H1 (cell line): ENCODE results near the gene GTPBP1.

ENCODE experiments used
- CTCF ChIP-seq, 3 experiments: IDR thresholded peaks; 1 replicate in 2 of 3; 2 replicates in 1 of 3; pipeline versions ENCODE4 v1.5.1 to v1.6.1; 2011; ENCODE audit warnings: low read length in 3 of 3, mild to moderate bottlenecking in 3 of 3, inconsistent platforms in 2 of 3, low read depth in 1 of 3, moderate library complexity in 1 of 3; ENCODE audit not compliant: insufficient read depth in 1 of 3; ENCODE audit errors: control extremely low read depth in 1 of 3
- GTF2F1 ChIP-seq: IDR thresholded peaks from 2 replicates; pipeline ENCODE4 v1.6.1; 2012; ENCODE audit warnings: low read depth, low read length, improper control_type of control experiment, borderline replicate concordance
- KDM1A ChIP-seq: fragments of 200-600, 300-600 bp; sonication (generic); IDR thresholded peaks from 2 replicates; pipeline ENCODE4 v1.7.1; 2016; ENCODE audit warnings: mild to moderate bottlenecking, low read length, borderline replicate concordance
- MAFK ChIP-seq: IDR thresholded peaks from 2 replicates; pipeline ENCODE4 v1.6.1; 2012; ENCODE audit warnings: low read depth, mild to moderate bottlenecking, improper control_type of control experiment, low read length
- POLR2AphosphoS5 ChIP-seq: IDR thresholded peaks from 2 replicates; pipeline ENCODE4 v1.6.1; 2011; ENCODE audit warnings: low read depth, low read length
- TAF7 ChIP-seq: optimal IDR thresholded peaks from 2 replicates; pipeline ENCODE3; 2011; ENCODE audit warnings: low read depth, mild to moderate bottlenecking, inconsistent platforms, low read length, moderate library complexity, borderline replicate concordance

GRCh38 chr22:38724176-38724575 lies 18.4 kb downstream of the GTPBP1 start:
- TF ChIP-seq MAFK (no peak), CTCF (IDR thresholded peaks at IDR 0.05; ENCODE audit: control extremely low read depth in 1 of 3, insufficient read depth in 1 of 3, low read depth in 1 of 3, low read length in 3 of 3) (no peak), POLR2AphosphoS5 (no peak), GTF2F1 (no peak), TAF7 (no peak), KDM1A (no peak)
